Measurements from ENCODE around the gene LRRC74B. TPM values are rescaled to one million over a fixed set of nuclear protein-coding genes. Genes with fewer than 3 reads are reported as not detected.
"Not testable (repeated sequence)": the region's sequence is repeated elsewhere in the genome, so short reads cannot be mapped to it uniquely, and the experiment has no call there.

LRRC74B gene
- total RNA-seq, 4 donors from 2014 or later = 0.14 to 0.18 TPM; not detected in 2

DNA sequence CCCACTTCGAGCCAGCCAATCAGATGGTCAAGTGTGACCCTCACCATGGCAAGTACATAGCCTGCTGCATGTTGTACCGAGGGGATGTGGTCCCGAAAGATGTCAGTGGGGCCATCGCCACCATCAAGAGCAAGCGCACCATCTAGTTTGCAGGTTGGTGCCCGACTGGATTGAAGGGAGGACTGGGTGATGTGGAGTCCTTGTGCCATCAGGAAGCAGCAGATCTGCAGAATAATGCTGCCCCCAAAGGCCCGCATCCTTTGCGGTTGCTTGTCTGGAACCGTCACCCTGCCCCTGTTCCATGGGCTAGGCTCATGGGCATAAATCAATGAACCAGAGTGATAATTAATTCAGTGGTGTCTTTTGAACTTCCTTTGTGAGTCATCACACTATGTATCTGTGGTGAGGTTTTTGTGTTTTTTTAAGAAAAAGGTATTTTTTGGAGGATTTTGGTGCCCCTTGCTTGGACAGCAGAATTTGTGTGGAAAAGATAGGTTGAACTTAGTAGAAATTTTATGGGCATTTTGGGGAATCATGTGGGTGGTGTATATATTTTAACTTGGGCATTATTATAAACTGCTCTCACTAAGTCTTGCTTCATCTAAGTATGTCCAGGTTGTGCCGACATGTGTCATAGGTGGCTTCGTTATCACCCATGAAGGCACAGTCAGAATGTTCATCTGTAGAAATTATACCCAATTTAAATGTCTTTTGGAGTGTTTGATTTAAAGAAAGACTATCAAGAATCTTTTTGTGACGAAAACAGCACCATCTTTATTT lies 22.3 kb downstream of the LRRC74B start:
- no peaks in the 10 kb centered on the region for H3K27me3 ChIP-seq
- no peaks in the 10 kb centered on the region for H3K9me3 ChIP-seq
- intact Hi-C loops (cut with DNase I; ENCODE audit: low total_unique reads) = no loop called here
- H3K27ac ChIP-seq = no peak overlapping the region
- no peak for DNase-seq
- TF ChIP-seq POLR2A (IDR thresholded peaks at IDR 0.05) = no peak
- TF ChIP-seq, protein P1, sequence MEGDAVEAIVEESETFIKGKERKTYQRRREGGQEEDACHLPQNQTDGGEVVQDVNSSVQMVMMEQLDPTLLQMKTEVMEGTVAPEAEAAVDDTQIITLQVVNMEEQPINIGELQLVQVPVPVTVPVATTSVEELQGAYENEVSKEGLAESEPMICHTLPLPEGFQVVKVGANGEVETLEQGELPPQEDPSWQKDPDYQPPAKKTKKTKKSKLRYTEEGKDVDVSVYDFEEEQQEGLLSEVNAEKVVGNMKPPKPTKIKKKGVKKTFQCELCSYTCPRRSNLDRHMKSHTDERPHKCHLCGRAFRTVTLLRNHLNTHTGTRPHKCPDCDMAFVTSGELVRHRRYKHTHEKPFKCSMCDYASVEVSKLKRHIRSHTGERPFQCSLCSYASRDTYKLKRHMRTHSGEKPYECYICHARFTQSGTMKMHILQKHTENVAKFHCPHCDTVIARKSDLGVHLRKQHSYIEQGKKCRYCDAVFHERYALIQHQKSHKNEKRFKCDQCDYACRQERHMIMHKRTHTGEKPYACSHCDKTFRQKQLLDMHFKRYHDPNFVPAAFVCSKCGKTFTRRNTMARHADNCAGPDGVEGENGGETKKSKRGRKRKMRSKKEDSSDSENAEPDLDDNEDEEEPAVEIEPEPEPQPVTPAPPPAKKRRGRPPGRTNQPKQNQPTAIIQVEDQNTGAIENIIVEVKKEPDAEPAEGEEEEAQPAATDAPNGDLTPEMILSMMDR (IDR thresholded peaks at IDR 0.05) = no peak
- no peak overlapping the region for H3K4me3 ChIP-seq
- no peaks in the 10 kb centered on the region for H3K4me1 ChIP-seq
- no peaks in the 10 kb centered on the region for H3K36me3 ChIP-seq

DNA sequence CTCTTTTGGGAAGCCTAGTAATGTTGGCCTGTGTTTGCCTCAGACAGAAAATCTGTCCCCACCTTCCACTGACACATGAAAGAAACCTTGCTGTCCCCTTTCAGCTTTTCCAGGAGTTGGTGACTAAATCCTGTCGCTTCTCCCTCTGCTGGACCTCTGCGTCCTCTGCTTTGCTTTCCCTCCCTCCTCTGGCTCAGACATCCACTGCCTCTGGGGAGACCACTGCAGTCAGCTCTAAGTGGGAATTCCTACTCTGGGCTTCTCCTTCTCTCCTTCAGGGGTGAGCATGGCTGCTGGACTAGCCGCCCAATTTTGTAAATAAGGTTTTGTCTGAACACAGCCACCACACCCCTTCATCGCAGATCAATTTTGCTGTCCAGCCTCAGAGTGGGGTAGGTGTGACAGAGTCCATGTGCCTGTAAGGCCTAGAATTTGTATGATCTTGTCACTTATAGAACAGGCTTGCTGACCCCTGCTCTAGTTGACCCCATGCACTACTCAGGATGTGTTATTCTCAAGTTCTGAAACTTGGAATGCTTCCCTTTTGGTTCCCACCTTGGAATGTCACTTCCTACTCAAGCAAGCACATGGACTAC lies 23.0 kb downstream of the LRRC74B start:
- Histone ChIP-seq H3K4me1 (no peaks in the 10 kb centered on the region), H3K36me3 (no peaks in the 10 kb centered on the region), H3K27ac (no peak overlapping the region), H3K27me3 (no peaks in the 10 kb centered on the region), H3K9me3 (no peaks in the 10 kb centered on the region), H3K4me3 (no peak overlapping the region)
- DNase-seq = no peak
- intact Hi-C loops (cut with DNase I; ENCODE audit: low total_unique reads) = no loop called here
- TF ChIP-seq, protein P1 (IDR thresholded peaks at IDR 0.05) = no peak
- no peak for TF ChIP-seq POLR2A (IDR thresholded peaks at IDR 0.05)

DNA sequence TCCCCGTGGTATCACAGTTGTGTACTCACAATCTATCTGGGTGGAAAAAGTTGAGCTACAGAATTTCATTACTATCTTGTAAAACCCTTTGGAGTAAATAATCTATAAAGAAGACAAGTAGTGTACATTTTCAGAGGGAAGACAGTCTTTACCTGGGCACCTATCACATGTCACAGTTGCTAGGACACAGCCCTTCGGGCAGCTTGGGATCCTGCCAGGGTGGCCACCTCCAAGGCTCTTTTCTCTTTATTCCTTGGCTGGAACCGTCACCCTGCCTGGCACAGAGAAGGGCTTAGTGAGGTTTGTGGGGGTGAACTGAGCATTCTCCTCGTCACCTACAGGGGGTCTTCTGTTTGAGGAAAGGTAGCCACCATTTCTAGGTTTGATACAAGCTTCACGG lies 23.6 kb downstream of the LRRC74B start:
- Histone ChIP-seq H3K9me3 (no peaks in the 10 kb centered on the region), H3K4me1 (no peaks in the 10 kb centered on the region), H3K27me3 (no peaks in the 10 kb centered on the region), H3K36me3 (no peaks in the 10 kb centered on the region), H3K27ac (no peak overlapping the region), H3K4me3 (no peak overlapping the region)
- TF ChIP-seq POLR2A (IDR thresholded peaks at IDR 0.05) = no peak
- TF ChIP-seq, protein P1 (IDR thresholded peaks at IDR 0.05) = no peak
- DNase-seq = no peak
- intact Hi-C loops (cut with DNase I; ENCODE audit: low total_unique reads) = no loop called here

DNA sequence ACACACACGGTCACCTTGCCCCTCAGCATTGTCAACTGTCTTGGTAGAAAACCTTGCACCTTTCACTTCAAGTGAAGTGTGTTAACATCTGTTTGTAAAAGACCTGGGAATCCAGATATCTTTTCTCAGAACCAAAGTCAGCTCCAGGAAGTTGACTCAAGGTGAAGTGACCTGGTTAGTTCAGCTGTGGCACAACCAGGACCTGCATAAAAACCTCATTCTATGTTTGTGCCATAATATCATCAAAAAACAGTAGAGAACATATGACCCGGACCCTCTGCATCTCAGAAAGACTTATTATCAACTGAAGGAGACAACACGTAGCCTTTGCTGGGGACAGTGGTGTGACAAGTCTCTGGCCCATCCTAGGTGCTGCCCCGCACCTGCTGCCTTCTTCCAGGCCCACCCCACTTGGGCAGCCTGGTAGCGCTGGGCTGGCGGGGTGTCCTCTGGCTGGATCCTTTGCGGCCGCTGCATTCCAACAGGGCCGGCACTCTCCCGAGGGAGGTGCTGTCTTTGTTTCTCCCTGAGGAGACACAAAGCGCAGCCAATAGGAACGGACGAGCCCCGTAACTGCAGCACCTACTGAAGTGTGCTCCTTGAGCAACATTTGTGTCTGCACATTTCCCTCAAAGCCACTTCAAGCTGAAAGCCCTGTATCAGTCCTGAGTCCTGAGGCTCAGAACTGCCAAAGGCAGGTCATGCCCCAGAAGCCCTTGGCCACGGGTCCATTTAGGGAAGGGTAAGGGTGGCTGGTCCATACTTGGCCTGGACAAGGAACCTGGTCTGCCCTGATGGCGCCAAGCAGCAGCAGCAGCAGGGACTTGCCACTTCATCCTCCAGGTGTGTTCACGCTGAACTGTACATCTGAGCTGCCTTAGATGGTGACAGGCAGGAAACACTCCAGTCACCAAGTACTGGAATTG lies 25.2 kb downstream of the LRRC74B start:
- intact Hi-C loops (cut with DNase I; ENCODE audit: low total_unique reads) = no loop called here
- Histone ChIP-seq H3K4me1 (no peaks in the 10 kb centered on the region), H3K36me3 (no peaks in the 10 kb centered on the region), H3K27ac (no peak overlapping the region), H3K9me3 (no peaks in the 10 kb centered on the region), H3K4me3 (no peak overlapping the region), H3K27me3 (no peaks in the 10 kb centered on the region)
- TF ChIP-seq, protein P1 (IDR thresholded peaks at IDR 0.05) = no peak
- no peak for DNase-seq

DNA sequence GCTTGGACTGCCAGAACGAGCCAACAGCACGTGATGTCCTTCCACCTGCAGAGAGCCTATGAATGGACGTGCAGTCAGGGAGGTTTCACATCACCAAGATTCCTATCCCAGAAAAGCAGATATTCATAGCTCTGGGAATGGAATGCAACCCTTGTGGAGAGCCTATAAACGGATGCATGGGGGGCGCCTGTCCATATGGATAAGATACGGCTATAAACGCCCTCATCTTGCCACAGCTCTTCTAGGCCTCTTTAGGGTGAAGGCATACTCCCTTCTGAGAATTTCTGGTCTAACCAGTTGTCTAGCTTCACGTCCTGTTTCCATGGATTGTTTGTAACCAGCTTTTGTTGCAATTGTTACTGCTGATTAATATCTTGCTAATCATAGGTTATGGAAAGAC lies 26.1 kb downstream of the LRRC74B start:
- H3K36me3 ChIP-seq; H3K4me3 ChIP-seq; H3K9me3 ChIP-seq; H3K27ac ChIP-seq; intact Hi-C loops (cut with DNase I; ENCODE audit: low total_unique reads); H3K4me1 ChIP-seq; H3K27me3 ChIP-seq; DNase-seq: not testable (repeated sequence)

All from uterus (tissue), 4 donors.